HFF-Myc (cell line): ENCODE data around the gene SLFN11.

ENCODE experiments used
- DNase-seq: peaks from one replicate; pipeline ENCODE4 v3.0.0-alpha.2; 2011; ENCODE audit warnings: low read depth; ENCODE audit errors: extremely low read depth
- H3K4me3 ChIP-seq: replicated peaks from 2 replicates; pipeline ENCODE4 v1.5.1; 2011; ENCODE audit warnings: low read depth, mild to moderate bottlenecking, control low read depth, low read length
- CTCF ChIP-seq: IDR thresholded peaks from 2 replicates; pipeline ENCODE4 v1.5.1; 2012; ENCODE audit warnings: mild to moderate bottlenecking, low read depth, low read length, control low read depth; ENCODE audit errors: missing control alignments

Gene SLFN11

GRCh38 chr17:35376245-35376644 lies 2.8 kb upstream of the SLFN11 start:
- H3K4me3 ChIP-seq: no peak overlapping the region
- TF ChIP-seq CTCF: no peak
- no peak for DNase-seq

GRCh38 chr17:35374766-35375344 lies 1.4 kb upstream of the SLFN11 start:
- peak overlapping the region; percentile 57 for H3K4me3 ChIP-seq
- TF ChIP-seq CTCF: no peak
- no peak for DNase-seq

- DNase-seq: no peak
- peak overlapping the region; percentile 57 for H3K4me3 ChIP-seq
- no peak for TF ChIP-seq CTCF
Measured at GRCh38 chr17:35373984-35374765, 754 bp upstream of the SLFN11 start.

GRCh38 chr17:35372846-35373533 lies 431 bp downstream of the SLFN11 start:
- TF ChIP-seq CTCF: no peak
- no peak for DNase-seq
- peak overlapping the region; percentile 57 for H3K4me3 ChIP-seq

GRCh38 chr17:35371934-35372333 lies 1.5 kb downstream of the SLFN11 start:
- no peak for TF ChIP-seq CTCF
- H3K4me3 ChIP-seq: peak overlapping the region; percentile 57
- DNase-seq: no peak

- H3K4me3 ChIP-seq: no peak overlapping the region
- no peak for DNase-seq
- no peak for TF ChIP-seq CTCF
Measured at GRCh38 chr17:35368081-35368830, 5.2 kb downstream of the SLFN11 start.
